ENCODE data around the gene PLA2G2F. TPM values are rescaled to one million over a fixed set of nuclear protein-coding genes. Genes with fewer than 3 reads are reported as not detected.

The PLA2G2F gene
- total and polyA plus RNA-seq, 10 of the 15 experiments (the other 5 are each of a cell fraction or from before 2014, with no cell fraction given) = 0.03 TPM; not detected in 9

- TF ChIP-seq ZZZ3 (IDR thresholded peaks at IDR 0.05; ENCODE audit: control insufficient read depth, insufficient read length, low read depth) = no peak
- no peak for TF ChIP-seq CTCF (IDR thresholded peaks at IDR 0.05 in 2 of 3, conservative IDR thresholded peaks at IDR 0.05 in 1 of 3; ENCODE audit: control insufficient read depth in 2 of 3, extremely low read depth in 1 of 3, insufficient read depth in 1 of 3, low read depth in 3 of 3, low read length in 3 of 3)
- TF ChIP-seq CREM (IDR thresholded peaks at IDR 0.05; ENCODE audit: low read depth) = no peak
- no peak for TF ChIP-seq NFYB (IDR thresholded peaks at IDR 0.05; ENCODE audit: insufficient read depth, low read depth, low read length)
These were observed 43.9 kb downstream of the PLA2G2F start (continued) for GRCh38 chr1:20183035-20183434.

- Histone ChIP-seq H3K9ac (ENCODE audit: control insufficient read depth, insufficient read depth, low read length) (no peak overlapping the region), H3K4me3 (no peak overlapping the region), H4K20me1 (ENCODE audit: control insufficient read depth, insufficient read depth) (no peaks in the 10 kb centered on the region), H3K4me2 (ENCODE audit: control insufficient read depth, insufficient read depth) (no peak overlapping the region), H3K79me2 (ENCODE audit: control insufficient read depth, insufficient read depth, low read length) (no peaks in the 10 kb centered on the region), H3K27ac (ENCODE audit: control insufficient read depth, insufficient read depth) (no peak overlapping the region), H2AFZ (ENCODE audit: control insufficient read depth, low read depth, low read length) (no peak overlapping the region), H3K9me3 (replicated peaks; ENCODE audit: control insufficient read depth, insufficient read depth, low read length) (no peaks in the 10 kb centered on the region; the same call in 2 of the 3 replicates), H3K4me1 (ENCODE audit: control insufficient read depth, insufficient read depth, low read length) (peaks cover 12% of the 10 kb centered on the region), H3K27me3 (replicated peaks in 1 of 2; ENCODE audit: control insufficient read depth in 2 of 2, insufficient read depth in 2 of 2, low read length in 1 of 2) (peaks cover 2 to 3% of the 10 kb centered on the region in 2 experiments; a peak in 3 of 4 replicates), H3K36me3 (ENCODE audit: control insufficient read depth in 2 of 2, insufficient read depth in 2 of 2, low read length in 1 of 2) (no peaks in the 10 kb centered on the region)
- 52% methylated on average over 13 of the region's 13 CpGs for WGBS (ENCODE audit: insufficient coverage, insufficient replicate concordance, low lambda C conversion rate, missing lambda C conversion rate)
- DNase-seq (ENCODE audit: low read depth, low spot score) (no peak), FAIRE-seq (no peak), ATAC-seq (no peak)
- ChIA-PET SMC1A (ENCODE audit: uncharacterized antibody, unreplicated experiment) (no interaction called here), POLR2A (no interaction called here), CTCF (no interaction called here), RAD21 (ENCODE audit: unreplicated experiment) (no interaction called here)
- intact Hi-C loops (cut with micrococcal nuclease; ENCODE audit: unreplicated experiment) (no loop called here), in situ Hi-C loops (cut with MboI) (no loop called here)
- BruUV-seq (replicated peaks) = no TSS peak
- TF ChIP-seq TARDBP (IDR thresholded peaks at IDR 0.05; ENCODE audit: borderline replicate concordance) (no peak), HDAC6 (IDR thresholded peaks at IDR 0.05; ENCODE audit: unreplicated experiment) (no peak), IKZF1 (conservative IDR thresholded peaks at IDR 0.05) (no peak), SKIL (IDR thresholded peaks at IDR 0.05; ENCODE audit: low read depth, poor library complexity, severe bottlenecking) (no peak), CEBPB (IDR thresholded peaks at IDR 0.05; ENCODE audit: borderline replicate concordance in 1 of 2, low read depth in 2 of 2, low read length in 2 of 2) (no peak), KDM1A (IDR thresholded peaks at IDR 0.05; ENCODE audit: borderline replicate concordance) (no peak), RBBP5 (conservative IDR thresholded peaks at IDR 0.05) (no peak), SMC3 (IDR thresholded peaks at IDR 0.05; ENCODE audit: borderline replicate concordance, low read length) (no peak), PML (IDR thresholded peaks at IDR 0.05; ENCODE audit: low read length) (no peak)
These were observed 44.6 kb downstream of the PLA2G2F start for GRCh38 chr1:20183616-20184271.

All from GM12878 (cell line).